Body of pancreas (tissue), 4 donors: ENCODE results near the gene ERMAP.

Source experiments
- CTCF ChIP-seq, 7 experiments: fragments of 450-650 bp in 4 of 7; fragments of 200-600 bp in 3 of 7; sonication (generic) in 3 of 7; IDR thresholded peaks; one replicate each; pipeline ENCODE4 v1.5.1; 2016 to 2019; ENCODE audit warnings: antibody characterized with exemption in 7 of 7
- POLR2A ChIP-seq, 3 donors: fragments of 450-650 bp; IDR thresholded peaks; one replicate each; pipeline ENCODE4 v1.6.1; 2016; ENCODE audit warnings: antibody characterized with exemption in 3 of 3, mild to moderate bottlenecking in 2 of 3

- TF ChIP-seq CTCF (IDR thresholded peaks at IDR 0.05) (no peak), POLR2A (IDR thresholded peaks at IDR 0.05) (no peak)
Observed at GRCh38 chr1:42852608-42852980, 35.7 kb downstream of the ERMAP start.
